Lung (tissue), 12 donors: Measurements from ENCODE around the gene E4F1. TPM values are rescaled to one million over a fixed set of nuclear protein-coding genes. Genes with fewer than 3 reads are reported as not detected.

ENCODE experiments used
- ATAC-seq: fragments of 200-7000 bp; cut with Tn5 transposase; one replicate; pipeline ENCODE4 v1.9.1; 2020; ENCODE audit warnings: moderate number of reproducible peaks; ENCODE audit not compliant: insufficient read depth, low FRiP score
- DNase-seq, 3 donors: peaks; one replicate each; pipeline ENCODE4 v3.0.0-alpha.2; 2013 to 2017
- H3K27ac ChIP-seq, 2 donors: one replicate each; pipeline ENCODE4 v1.5.1; 2013; ENCODE audit warnings: mild to moderate bottlenecking in 2 of 2, moderate library complexity in 2 of 2, control low read depth in 1 of 2, inconsistent platforms in 1 of 2, low read depth in 1 of 2, low read length in 1 of 2
- H3K27me3 ChIP-seq, 3 donors: one replicate each; pipeline ENCODE4 v1.5.1; 2013; ENCODE audit warnings: low read length in 2 of 3; ENCODE audit not compliant: control insufficient read depth in 3 of 3, insufficient read depth in 3 of 3
- H3K36me3 ChIP-seq, 4 donors: one replicate each; pipeline ENCODE4 v1.5.1; 2013; ENCODE audit warnings: low read length in 4 of 4, mild to moderate bottlenecking in 1 of 4, moderate library complexity in 1 of 4; ENCODE audit not compliant: control insufficient read depth in 4 of 4, insufficient read depth in 4 of 4
- H3K4me1 ChIP-seq, 5 donors: one replicate each; pipeline ENCODE4 v1.5.1; 2013; ENCODE audit warnings: low read length in 5 of 5, mild to moderate bottlenecking in 2 of 5, moderate library complexity in 1 of 5; ENCODE audit not compliant: control insufficient read depth in 5 of 5, insufficient read depth in 5 of 5
- H3K4me3 ChIP-seq: one replicate; pipeline ENCODE4 v1.5.1; 2013; ENCODE audit warnings: mild to moderate bottlenecking, control low read depth, moderate library complexity
- H3K9ac ChIP-seq, 2 donors: one replicate each; pipeline ENCODE4 v1.5.1; 2013; ENCODE audit warnings: low read length in 2 of 2, control low read depth in 1 of 2; ENCODE audit not compliant: insufficient read depth in 1 of 2
- H3K9me3 ChIP-seq, 4 donors: one replicate each; pipeline ENCODE4 v1.5.1; 2013; ENCODE audit warnings: low read length in 3 of 4, mild to moderate bottlenecking in 1 of 4, moderate library complexity in 1 of 4; ENCODE audit not compliant: control insufficient read depth in 4 of 4, insufficient read depth in 3 of 4
- CTCF ChIP-seq: IDR thresholded peaks from 2 replicates; pipeline ENCODE4 v1.5.1; 2012; ENCODE audit warnings: mild to moderate bottlenecking; ENCODE audit errors: control extremely low read depth, extremely low read depth
- WGBS, 2 donors: extraction: QIAGEN DNeasy Blood & Tissue Kit; methylation state at CpG; one replicate each; pipeline ENCODE4 v1.1.7; 2013; 5-methylcytosine and 5-hydroxymethylcytosine counted together
- polyA plus RNA-seq, 2 donors: library from polyadenylated mRNA; stranded (reverse); fragments of 200-250 nt; gene quantifications; one replicate each; pipeline ENCODE4 v1.2.1, GENCODE V29; 2013
- total RNA-seq, 2 donors: library from RNA; depleted of rRNA in 1 of 2; stranded (reverse); fragments of >200 nt in 1 of 2; gene quantifications; one replicate each; pipeline ENCODE4 v1.2.1, GENCODE V29; 2014 to 2021
- donor health status: control.
- donor health status: control.
- donor health status: Bipolar disorder and iron deficiency.
- donor health status: healthy.
- donor health status: DM: yes; HTN: yes; CAD: no.

Gene E4F1
- total and polyA plus RNA-seq, 4 donors, result 21.0 to 30.2 (median 24.8) TPM

DNA sequence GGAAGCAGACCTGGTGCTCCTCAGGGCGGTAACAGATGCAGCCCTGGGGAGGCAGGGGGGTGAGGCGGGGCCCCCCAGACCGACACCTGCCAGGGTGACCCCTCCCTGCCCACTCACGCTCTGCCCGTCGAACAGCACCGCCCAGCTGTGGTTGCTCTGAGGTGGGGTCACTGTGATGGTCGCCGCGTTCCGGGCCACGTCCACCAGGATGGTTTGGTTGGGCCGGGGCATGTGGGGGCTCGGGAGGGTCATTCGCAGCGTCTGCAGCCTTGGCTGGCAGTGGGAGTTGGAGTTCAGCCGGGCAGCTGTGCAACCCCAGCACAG is 13.4 kb upstream of the E4F1 start:
- peaks cover 4 to 29% (median 12%) of the 10 kb centered on the region in 5 donors for H3K4me1 ChIP-seq
- H3K9me3 ChIP-seq, result no peaks in the 10 kb centered on the region
- DNase-seq (no peak), ATAC-seq (no peak)
- H3K4me3 ChIP-seq, result no peak overlapping the region
- no peak for TF ChIP-seq CTCF
- no peak overlapping the region for H3K27ac ChIP-seq
- H3K27me3 ChIP-seq, result no peaks in the 10 kb centered on the region
- no peak overlapping the region for H3K9ac ChIP-seq
- 94% methylated on average over 17 of the region's 17 CpGs for WGBS, 2 donors
- peaks cover 0 to 35% (median 4%) of the 10 kb centered on the region in 4 donors for H3K36me3 ChIP-seq

DNA sequence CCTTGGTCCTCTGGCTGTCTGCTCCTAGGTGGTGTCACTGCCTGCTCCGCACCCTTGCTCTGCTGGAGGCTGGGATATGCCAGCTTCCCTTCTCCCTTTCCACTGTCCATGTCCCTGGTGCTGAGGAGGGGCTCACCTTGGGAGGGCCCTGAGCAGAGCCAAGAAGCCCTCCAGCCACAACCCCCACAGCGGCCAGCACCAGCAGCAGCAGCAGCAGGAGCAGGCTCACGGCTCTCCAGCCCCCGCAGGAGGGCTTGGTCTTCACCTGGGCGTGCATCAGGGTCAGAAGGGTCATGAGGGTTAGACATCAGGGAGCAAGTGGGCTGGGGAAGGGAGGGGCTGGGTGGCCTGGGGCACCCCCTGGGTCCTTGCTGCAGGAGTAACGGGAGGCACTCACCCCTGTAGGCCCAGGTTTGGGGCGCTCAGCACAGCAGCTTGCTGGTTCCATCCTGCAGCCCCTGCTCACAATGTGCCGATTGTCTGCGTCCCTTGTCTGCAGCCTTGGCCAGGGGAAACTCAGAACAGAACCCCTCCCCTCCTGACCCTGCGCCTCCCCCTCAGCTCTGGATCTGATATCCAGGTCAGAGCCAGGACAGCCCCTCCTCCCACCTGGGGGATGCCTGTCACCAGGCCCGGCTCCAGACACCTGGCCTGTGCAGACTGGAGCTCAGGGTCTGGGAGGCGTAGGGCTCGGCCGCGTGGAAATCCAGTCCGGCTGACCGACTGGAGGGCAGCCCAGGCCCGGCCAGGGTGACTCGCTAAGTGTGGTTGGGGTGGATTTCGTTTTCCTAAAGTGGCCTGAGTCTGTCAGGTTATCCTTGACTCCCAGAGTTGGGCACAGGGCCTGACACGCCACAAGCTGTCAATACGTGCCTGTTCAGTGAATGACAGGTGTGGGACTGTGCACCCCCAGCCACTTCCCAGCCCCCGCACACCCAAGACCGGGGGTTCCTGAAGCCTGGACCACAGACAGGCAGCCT is 12.7 kb upstream of the E4F1 start, which contains the start of gene BRICD5:
TSS of gene BRICD5 (minus strand) at position 478 of the 980 bp plus-strand sequence. CDS start at position 448, 30 bp downstream.
- Histone ChIP-seq H3K36me3 (peaks cover 0 to 35% (median 4%) of the 10 kb centered on the region in 4 donors), H3K4me1 (peaks cover 4 to 28% (median 12%) of the 10 kb centered on the region in 5 donors)

GRCh38 chr16:2211923-2212347 is 11.5 kb upstream of the E4F1 start:
- Histone ChIP-seq H3K27me3 (no peaks in the 10 kb centered on the region), H3K4me3 (no peak overlapping the region), H3K27ac (peak overlapping the region; percentile 58 to 76), H3K36me3 (peaks cover 0 to 32% (median 4%) of the 10 kb centered on the region in 4 donors), H3K4me1 (peaks cover 0 to 20% (median 9%) of the 10 kb centered on the region in 5 donors), H3K9me3 (no peaks in the 10 kb centered on the region), H3K9ac (no peak overlapping the region)
- no peak for TF ChIP-seq CTCF
- DNase-seq (no peak), ATAC-seq (no peak)
- 82 to 89% methylated on average over 11 of the region's 11 CpGs for WGBS, 2 donors

More for the DNA sequence above, 12.7 kb upstream of the E4F1 start, which contains the start of gene BRICD5:
- WGBS, 2 donors, result 82 to 83% methylated on average over 24 of the region's 24 CpGs
- ATAC-seq (no peak), DNase-seq (no peak)
- Histone ChIP-seq H3K9me3 (no peaks in the 10 kb centered on the region), H3K27me3 (no peaks in the 10 kb centered on the region), H3K9ac (no peak within 1 kb of the TSS), H3K4me3 (no peak within 1 kb of the TSS), H3K27ac (peak within 1 kb of the TSS in 1 of 2 donors; percentile 76)
- TF ChIP-seq CTCF, result no peak
